Activated CD4-positive, alpha-beta T cell treated with anti-CD3 and anti-CD28 coated beads for 4 hours (primary cell): ENCODE results near the gene TTBK1.

Source experiments
- DNase-seq, 2 donors: peaks; one replicate each; pipeline ENCODE4 v3.0.0-alpha.2; 2020

Gene TTBK1

DNA sequence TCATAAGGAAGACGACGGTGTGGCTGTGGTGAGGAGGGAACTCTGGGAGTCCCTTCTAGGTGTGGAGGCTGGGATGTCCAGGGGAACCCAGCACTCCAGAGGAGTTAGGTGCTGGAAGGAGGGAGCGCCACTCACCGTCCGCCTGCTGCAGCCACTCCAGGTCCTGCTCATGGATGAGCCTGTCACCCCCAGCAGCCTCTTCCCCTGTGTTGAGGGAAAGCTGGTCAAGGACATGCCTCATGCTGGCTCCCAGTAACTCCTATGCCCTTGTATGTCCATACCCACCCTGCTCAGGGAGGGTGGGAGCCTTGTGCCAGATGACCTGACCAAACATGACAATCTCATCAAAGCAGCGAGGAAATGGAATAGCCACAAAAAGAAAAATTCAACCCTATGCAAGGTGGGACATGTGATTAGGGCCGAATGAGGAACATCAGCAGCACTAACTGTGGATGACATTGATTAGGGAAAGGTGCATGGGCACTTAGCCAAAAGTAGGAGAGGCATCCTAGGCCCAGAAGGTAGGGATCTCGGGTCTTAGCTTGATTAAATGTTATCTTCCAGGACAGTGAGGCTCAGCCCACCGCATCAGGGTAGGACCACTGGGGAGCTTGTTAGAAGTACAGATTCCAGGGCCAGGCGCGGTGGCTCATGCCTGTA lies 17.0 kb upstream of the TTBK1 start:
- DNase-seq, result no peak

DNA sequence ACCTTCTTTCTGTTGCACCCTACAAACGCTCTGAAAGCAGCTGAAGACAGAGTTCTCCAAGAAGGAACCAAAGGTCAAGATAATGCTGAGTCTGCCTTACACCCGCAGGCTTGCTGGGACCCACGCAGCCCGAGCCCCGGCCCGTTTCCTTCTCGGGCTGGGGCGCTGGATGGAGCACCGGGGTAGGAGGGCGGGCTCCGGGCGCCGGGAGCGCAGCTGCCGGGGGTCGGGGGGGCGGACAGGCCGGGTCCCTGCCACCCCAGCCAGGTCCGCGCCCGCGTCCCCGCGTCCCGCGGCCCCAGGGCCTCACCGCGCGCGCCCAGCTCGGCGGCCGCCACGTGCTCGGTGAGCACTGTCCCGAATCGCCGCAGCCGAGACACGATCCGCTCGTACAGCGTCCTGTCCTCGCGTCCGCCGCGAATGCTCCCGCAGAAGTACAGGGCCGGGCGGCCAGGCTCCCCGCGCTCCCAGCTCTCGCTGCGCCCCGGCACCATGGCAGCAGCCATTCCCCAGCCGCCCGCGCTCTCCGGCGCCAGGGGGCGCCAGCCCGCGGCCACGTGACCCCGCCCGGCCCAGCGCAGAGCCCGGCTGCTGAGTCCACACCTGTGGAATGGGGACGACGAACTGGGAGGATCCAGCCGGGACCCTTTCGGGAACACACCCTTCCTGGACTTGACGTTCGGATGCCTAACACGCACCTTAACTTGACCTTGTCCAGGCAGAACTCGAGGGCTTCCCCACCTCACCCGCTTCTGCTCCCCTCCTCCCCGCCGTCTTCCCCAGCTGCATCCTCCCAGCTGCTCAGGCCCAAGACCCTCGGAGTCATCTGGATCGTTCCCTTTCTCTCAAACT lies 14.1 kb upstream of the TTBK1 start, which contains the start of gene DNPH1:
TSS of gene DNPH1 (minus strand) at position 531 of the 852 bp plus-strand sequence. CDS start at position 506, 25 bp downstream.
- peak; percentile 78 to 79 for DNase-seq

DNA sequence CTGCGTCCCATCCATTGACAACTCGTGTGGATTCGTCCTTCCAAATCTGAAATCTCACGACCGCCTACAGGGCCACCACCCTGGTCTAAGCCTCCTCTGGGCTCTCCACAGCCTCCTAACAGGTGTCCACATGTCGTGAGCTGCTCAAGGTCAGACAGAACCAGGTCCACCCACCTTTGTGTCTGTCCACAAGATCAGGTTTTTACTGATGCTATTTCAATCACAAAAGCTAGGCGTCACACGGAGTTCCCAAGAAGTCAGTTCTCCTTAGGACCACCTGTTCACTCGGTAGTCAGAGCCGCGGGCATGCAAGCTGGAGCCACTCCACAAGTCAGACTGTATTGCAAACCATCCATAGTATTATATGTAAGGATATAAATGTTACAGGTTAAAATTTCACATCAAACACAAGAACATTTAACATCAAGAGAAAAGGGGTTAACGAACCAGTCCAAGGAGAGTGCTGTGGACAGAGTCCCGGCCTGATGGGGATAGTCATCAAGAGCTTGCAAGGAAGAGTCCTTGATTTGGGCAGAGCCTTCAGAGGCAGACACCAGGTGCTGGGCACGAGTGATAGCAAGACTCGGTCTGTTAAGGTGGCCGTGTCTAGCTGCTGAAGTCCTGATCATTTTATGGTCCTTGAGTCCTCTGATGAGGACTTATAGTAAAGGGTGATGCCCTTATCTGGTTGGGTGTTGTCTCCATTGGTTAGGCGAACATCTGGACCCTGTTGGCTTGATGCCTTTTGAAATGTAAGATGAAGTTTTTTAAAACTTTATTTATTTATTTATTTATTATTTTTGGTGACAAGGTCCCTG lies 13.3 kb upstream of the TTBK1 start:
- no peak for DNase-seq

DNA sequence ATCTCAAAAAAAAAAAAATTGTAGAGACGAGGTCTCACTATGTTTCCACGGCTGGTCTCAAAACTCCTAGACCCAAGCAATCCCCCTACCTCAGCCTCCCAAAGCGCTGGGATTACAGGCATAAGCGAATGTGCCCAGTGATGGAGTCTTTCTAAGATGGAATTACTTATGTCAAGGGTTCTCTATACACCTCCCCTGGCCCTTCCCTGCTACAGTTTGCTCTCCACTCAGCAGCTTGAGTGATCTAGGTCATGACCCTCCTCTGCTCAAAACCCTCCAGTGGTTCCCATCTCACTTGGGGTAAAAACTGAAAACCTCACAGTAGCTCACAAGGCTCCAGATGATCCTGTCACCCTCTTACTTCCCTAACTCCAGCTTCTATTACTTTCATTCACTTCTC lies 12.2 kb upstream of the TTBK1 start:
- no peak for DNase-seq

DNA sequence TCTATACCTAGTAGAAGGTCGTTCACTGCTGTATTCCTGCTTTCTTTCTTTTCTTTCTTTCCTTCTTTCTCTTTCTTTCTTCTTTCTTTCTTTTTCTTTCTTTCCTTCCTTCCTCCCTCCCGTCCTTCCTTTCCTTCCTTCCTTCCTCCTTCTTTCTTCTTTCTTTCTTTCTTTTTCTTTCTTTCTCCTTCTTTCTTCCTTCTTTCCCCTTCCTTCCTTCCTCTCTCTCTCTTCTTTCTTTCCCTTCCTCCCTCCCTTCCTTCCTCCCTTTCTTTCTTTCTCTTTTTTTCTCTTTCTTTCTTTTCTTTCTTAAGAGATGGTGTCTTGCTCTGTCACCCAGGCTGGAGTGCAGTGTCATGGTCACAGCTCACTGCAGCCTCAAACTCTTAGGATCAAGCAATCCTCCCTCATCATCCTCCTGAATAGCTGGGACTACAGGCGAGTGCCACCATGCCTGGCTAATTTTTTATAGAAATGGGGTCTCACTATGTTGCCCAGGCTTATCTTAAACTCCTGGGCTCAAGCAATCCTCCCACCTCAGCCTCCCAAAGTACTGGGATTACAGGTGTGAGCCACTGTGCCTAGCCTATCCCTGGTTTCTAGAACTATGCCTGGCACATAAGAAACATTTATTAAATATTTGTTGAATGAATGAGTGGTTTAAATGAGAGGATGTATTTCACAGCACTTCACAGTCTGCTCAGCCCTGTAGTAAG lies 11.4 kb upstream of the TTBK1 start:
- no peak for DNase-seq

DNA sequence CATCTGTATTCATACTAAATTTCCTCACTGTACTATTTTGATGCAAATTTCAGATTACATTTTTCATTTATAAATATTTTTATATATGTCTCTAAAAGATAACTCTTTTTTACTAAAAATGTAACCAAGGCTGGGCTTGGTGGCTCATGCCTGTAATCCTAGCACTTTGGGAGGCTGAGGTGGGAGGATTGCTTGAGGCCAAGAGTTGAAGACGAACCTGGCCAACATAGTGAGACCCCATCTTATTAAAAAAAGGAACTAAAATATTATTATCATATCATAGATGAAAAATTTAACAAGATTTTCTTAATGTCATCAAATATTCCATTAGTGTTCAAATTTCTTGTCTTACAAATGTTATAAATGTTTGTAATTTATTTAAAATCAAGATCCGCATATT lies 7.4 kb upstream of the TTBK1 start:
- no peak for DNase-seq

GRCh38 chr6:43239054-43239453 lies 4.2 kb upstream of the TTBK1 start:
- DNase-seq, result no peak

DNA sequence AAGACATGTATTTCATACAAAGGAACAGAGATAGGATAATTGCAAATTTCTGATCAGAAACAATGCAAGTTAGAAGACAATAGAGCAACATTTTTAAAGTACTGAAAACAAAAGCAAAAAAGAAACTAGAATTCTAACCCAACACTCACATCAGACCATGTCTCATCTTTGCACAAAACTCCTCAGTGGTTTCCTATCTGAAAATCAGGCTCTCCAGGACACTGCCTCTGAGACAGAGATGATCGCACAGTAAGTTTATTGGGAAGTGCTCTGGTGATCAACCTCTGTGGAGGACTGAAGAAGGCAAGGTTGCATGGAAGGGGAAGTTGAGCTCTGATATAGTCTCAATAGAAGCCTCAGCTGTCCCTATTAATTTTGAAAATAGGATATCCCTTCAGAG lies 2.3 kb upstream of the TTBK1 start:
- no peak for DNase-seq

- no peak for DNase-seq
Measured at GRCh38 chr6:43241446-43241845, 1.8 kb upstream of the TTBK1 start.

- no peak for DNase-seq
Measured at GRCh38 chr6:43243664-43244321, 512 bp downstream of the TTBK1 start.

DNA sequence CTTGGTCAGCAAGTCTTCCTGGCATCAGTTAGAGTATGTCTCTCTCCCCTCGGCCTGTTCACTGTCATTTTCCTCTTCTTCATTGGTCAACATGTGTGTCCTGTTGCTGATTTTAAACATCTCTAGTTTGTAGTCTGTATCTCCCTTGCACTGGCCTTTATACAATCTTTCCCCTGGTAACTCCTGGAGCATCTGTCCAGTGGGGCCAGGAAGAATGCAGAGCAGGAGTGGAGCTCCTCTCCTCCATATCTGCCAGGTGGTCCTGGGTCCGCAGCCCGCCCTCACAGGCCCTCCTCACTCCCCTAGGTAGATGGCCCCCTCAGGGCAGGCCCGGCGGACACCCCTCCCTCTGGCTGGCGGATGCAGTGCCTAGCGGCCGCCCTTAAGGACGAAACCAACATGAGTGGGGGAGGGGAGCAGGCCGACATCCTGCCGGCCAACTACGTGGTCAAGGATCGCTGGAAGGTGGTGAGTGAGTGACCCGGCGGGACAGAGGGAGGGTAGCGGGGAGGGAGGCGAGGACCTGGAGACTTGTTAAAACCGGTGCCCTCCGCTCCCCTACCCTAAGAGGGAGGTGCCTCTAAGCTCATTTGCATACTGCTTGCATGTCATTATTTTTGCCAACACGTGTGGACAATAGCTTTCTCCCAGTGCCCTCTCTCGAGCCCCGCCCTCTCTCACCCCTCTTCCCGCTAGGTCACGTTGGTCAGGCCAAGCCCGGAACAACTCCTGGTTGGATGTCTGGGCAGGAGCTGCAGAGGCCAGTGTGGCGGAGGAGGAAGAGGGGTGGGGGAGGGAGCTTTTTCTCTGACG lies 3.2 kb downstream of the TTBK1 start:
- DNase-seq, result no peak

- DNase-seq, result peak; percentile 81 to 82
Measured at GRCh38 chr6:43247114-43247999, 4.1 kb downstream of the TTBK1 start.

DNA sequence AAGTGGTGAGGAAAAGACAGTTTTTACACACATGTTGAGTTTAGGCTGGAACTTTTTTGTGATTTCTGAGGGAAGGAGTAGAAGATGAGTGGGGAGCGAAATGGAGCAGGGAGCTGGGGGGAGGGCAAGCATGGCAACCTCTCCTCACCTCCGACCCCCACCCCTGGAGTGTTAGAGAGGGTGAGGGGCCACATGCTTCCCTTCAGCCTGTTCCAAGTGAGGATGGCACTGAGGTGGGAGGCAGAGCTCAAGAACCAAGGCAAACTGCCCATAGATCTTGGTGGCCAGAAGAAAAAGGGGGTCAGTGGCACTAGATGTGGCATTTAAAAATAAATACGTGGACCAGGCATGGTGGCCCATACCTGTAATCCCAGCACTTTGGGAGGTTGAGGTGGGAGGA lies 4.8 kb downstream of the TTBK1 start:
- no peak for DNase-seq

- no peak for DNase-seq
Measured at GRCh38 chr6:43248791-43249190, 5.5 kb downstream of the TTBK1 start.

GRCh38 chr6:43250992-43251373 lies 7.7 kb downstream of the TTBK1 start:
- DNase-seq, result no peak

- DNase-seq, result no peak
Measured at GRCh38 chr6:43253401-43253800, 10.1 kb downstream of the TTBK1 start.

- peak in 1 of 2 donors; percentile 22 for DNase-seq
Measured at GRCh38 chr6:43254138-43254817, 11.0 kb downstream of the TTBK1 start.

GRCh38 chr6:43254846-43255245 lies 11.6 kb downstream of the TTBK1 start:
- DNase-seq, result no peak

DNA sequence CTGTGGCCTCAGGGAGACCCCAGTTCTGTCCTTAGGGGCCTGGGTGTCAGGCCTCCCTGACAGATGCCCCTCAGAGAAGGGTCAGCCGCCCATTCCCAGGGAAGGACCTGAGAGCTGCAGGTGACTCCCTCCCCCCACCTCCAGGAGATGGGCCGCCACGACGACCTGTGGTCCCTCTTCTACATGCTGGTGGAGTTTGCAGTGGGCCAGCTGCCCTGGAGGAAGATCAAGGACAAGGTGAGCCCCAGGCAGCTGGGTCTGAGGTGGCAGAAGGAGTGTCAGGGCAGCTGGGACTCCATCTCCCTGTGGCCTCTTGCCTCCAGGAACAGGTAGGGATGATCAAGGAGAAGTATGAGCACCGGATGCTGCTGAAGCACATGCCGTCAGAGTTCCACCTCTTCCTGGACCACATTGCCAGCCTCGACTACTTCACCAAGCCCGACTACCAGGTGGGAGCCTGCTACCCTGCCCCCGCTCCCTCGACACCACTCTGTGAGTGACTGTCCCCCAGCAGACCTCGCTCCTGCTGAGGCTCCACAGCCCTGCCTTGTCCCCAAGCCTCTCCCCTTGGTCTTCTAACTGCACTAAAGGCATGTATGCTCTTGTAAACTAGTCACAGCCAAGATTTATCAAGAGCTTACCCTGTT lies 12.2 kb downstream of the TTBK1 start:
- DNase-seq, result no peak
